Measurements from ENCODE around the gene ATP2C2.

GRCh38 chr16:84326545-84326944 is 41.8 kb upstream of the ATP2C2 start:
- TF ChIP-seq, protein P1, sequence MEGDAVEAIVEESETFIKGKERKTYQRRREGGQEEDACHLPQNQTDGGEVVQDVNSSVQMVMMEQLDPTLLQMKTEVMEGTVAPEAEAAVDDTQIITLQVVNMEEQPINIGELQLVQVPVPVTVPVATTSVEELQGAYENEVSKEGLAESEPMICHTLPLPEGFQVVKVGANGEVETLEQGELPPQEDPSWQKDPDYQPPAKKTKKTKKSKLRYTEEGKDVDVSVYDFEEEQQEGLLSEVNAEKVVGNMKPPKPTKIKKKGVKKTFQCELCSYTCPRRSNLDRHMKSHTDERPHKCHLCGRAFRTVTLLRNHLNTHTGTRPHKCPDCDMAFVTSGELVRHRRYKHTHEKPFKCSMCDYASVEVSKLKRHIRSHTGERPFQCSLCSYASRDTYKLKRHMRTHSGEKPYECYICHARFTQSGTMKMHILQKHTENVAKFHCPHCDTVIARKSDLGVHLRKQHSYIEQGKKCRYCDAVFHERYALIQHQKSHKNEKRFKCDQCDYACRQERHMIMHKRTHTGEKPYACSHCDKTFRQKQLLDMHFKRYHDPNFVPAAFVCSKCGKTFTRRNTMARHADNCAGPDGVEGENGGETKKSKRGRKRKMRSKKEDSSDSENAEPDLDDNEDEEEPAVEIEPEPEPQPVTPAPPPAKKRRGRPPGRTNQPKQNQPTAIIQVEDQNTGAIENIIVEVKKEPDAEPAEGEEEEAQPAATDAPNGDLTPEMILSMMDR (IDR thresholded peaks at IDR 0.05; ENCODE audit: control extremely low read depth in 1 of 3, insufficient read depth in 1 of 3, low read depth in 1 of 3, low read length in 3 of 3), result no peak
- TF ChIP-seq TAF1 (IDR thresholded peaks at IDR 0.05; ENCODE audit: low read depth, low read length), result no peak
- TF ChIP-seq YY1 (IDR thresholded peaks at IDR 0.05; ENCODE audit: low read depth, low read length), result no peak
- no peak for TF ChIP-seq POLR2A (IDR thresholded peaks at IDR 0.05; ENCODE audit: control extremely low read depth in 1 of 2, low read depth in 2 of 2, low read length in 2 of 2)
- no peak for TF ChIP-seq EP300 (IDR thresholded peaks at IDR 0.05; ENCODE audit: borderline replicate concordance in 1 of 2, low read depth in 2 of 2, low read length in 2 of 2)
- no peak for TF ChIP-seq EZH2 (IDR thresholded peaks at IDR 0.05; ENCODE audit: low read depth, low read length, severe bottlenecking)
- TF ChIP-seq MAX (IDR thresholded peaks at IDR 0.05), result no peak

All from H1 (cell line).